Peyer's patch (tissue), 4 donors: ENCODE measurements around the gene SGTA.

Source experiments
- POLR2A ChIP-seq, 2 donors: fragments of 450-650 bp; IDR thresholded peaks; one replicate each; pipeline ENCODE4 v1.5.1; 2017; ENCODE audit warnings: antibody characterized with exemption in 2 of 2, mild to moderate bottlenecking in 2 of 2, moderate library complexity in 2 of 2
- TF ChIP-seq, protein P1 (sequence below), 6 experiments: fragments of 450-650 bp in 4 of 6; fragments of 200-600 bp in 2 of 6; sonication (generic) in 1 of 6; IDR thresholded peaks; one replicate each; pipeline ENCODE4 v1.5.1; 2017 to 2019; ENCODE audit warnings: antibody characterized with exemption in 6 of 6, mild to moderate bottlenecking in 3 of 6, moderate library complexity in 1 of 6

DNA sequence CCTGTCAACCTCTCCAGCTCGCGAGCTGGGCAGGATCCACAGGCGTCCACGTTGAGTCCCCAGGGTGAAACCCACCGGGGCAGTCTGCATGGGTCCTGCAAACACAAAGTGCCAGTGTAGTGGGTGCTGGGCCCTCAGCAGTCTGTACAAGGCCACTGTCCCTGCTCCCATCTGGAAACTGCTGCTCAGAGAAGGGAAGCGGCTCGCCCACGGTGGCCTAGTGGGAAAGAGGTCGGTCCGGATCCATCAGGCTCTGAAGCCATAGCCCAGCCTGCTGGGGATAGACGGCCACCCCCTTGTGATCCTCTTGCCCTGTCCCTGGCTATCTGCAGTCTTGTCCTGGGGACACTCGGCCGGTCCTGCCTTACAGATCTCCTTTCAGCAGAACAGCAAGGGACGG lies 59.3 kb downstream of the SGTA start:
- TF ChIP-seq, protein P1, sequence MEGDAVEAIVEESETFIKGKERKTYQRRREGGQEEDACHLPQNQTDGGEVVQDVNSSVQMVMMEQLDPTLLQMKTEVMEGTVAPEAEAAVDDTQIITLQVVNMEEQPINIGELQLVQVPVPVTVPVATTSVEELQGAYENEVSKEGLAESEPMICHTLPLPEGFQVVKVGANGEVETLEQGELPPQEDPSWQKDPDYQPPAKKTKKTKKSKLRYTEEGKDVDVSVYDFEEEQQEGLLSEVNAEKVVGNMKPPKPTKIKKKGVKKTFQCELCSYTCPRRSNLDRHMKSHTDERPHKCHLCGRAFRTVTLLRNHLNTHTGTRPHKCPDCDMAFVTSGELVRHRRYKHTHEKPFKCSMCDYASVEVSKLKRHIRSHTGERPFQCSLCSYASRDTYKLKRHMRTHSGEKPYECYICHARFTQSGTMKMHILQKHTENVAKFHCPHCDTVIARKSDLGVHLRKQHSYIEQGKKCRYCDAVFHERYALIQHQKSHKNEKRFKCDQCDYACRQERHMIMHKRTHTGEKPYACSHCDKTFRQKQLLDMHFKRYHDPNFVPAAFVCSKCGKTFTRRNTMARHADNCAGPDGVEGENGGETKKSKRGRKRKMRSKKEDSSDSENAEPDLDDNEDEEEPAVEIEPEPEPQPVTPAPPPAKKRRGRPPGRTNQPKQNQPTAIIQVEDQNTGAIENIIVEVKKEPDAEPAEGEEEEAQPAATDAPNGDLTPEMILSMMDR (IDR thresholded peaks at IDR 0.05), result no peak
- no peak for TF ChIP-seq POLR2A (IDR thresholded peaks at IDR 0.05)
